ENCODE data around the gene PCDHGB3. TPM values are rescaled to one million over a fixed set of nuclear protein-coding genes. Genes with fewer than 3 reads are reported as not detected.

The PCDHGB3 gene
- total RNA-seq, result 0.19 and 0.29 TPM in 2 replicates
- long read RNA-seq, partial matches to known transcripts, result 0 of 1 reads
- long read RNA-seq, other reads (novel, unspliced or antisense), result 1 of 1 reads

GRCh38 chr5:141369994-141370848, at the start of gene PCDHGB3:
TSS of gene PCDHGB3 (plus strand) at chr5:141370242. CDS start at chr5:141370395, 153 bp downstream.
- no peaks in the 10 kb centered on the region for H3K4me1 Mint-ChIP-seq (ENCODE audit: unreplicated experiment)
- H3K36me3 Mint-ChIP-seq (ENCODE audit: unreplicated experiment), result no peaks in the 10 kb centered on the region
- no peak for TF ChIP-seq CTCF (IDR thresholded peaks at IDR 0.05)
- H3K4me3 Mint-ChIP-seq (ENCODE audit: unreplicated experiment), result no peak within 1 kb of the TSS
- no peaks in the 10 kb centered on the region for H3K27me3 Mint-ChIP-seq (ENCODE audit: unreplicated experiment)
- no peak within 1 kb of the TSS for H3K27ac Mint-ChIP-seq (ENCODE audit: unreplicated experiment)
- no peak for DNase-seq (ENCODE audit: extremely low spot score, unreplicated experiment)
- H3K9me3 Mint-ChIP-seq (ENCODE audit: unreplicated experiment), result peaks cover 18% of the 10 kb centered on the region

GRCh38 chr5:141322261-141322660, 47.8 kb upstream of the PCDHGB3 start:
- H3K9me3 Mint-ChIP-seq (ENCODE audit: unreplicated experiment), result peaks cover 47% of the 10 kb centered on the region

GRCh38 chr5:141326088-141326854, 43.8 kb upstream of the PCDHGB3 start:
- H3K27me3 Mint-ChIP-seq (ENCODE audit: unreplicated experiment), result no peaks in the 10 kb centered on the region
- DNase-seq (ENCODE audit: extremely low spot score, unreplicated experiment), result no peak
- H3K4me1 Mint-ChIP-seq (ENCODE audit: unreplicated experiment), result no peaks in the 10 kb centered on the region
- peak; percentile 13 for TF ChIP-seq CTCF (IDR thresholded peaks at IDR 0.05)
- no peak overlapping the region for H3K4me3 Mint-ChIP-seq (ENCODE audit: unreplicated experiment)
- peaks cover 29% of the 10 kb centered on the region for H3K9me3 Mint-ChIP-seq (ENCODE audit: unreplicated experiment)
- H3K27ac Mint-ChIP-seq (ENCODE audit: unreplicated experiment), result no peak overlapping the region
- H3K36me3 Mint-ChIP-seq (ENCODE audit: unreplicated experiment), result peaks cover 6% of the 10 kb centered on the region

More at GRCh38 chr5:141322261-141322660, 47.8 kb upstream of the PCDHGB3 start:
- H3K27ac Mint-ChIP-seq (ENCODE audit: unreplicated experiment), result no peak overlapping the region
- H3K4me3 Mint-ChIP-seq (ENCODE audit: unreplicated experiment), result no peak overlapping the region
- peaks cover 42% of the 10 kb centered on the region for H3K36me3 Mint-ChIP-seq (ENCODE audit: unreplicated experiment)
- peaks cover 12% of the 10 kb centered on the region for H3K4me1 Mint-ChIP-seq (ENCODE audit: unreplicated experiment)
- TF ChIP-seq CTCF (IDR thresholded peaks at IDR 0.05), result no peak
- DNase-seq (ENCODE audit: extremely low spot score, unreplicated experiment), result no peak
- H3K27me3 Mint-ChIP-seq (ENCODE audit: unreplicated experiment), result no peaks in the 10 kb centered on the region

- no peak overlapping the region for H3K27ac Mint-ChIP-seq (ENCODE audit: unreplicated experiment)
- no peaks in the 10 kb centered on the region for H3K36me3 Mint-ChIP-seq (ENCODE audit: unreplicated experiment)
- TF ChIP-seq CTCF (IDR thresholded peaks at IDR 0.05), result no peak
- peaks cover 25% of the 10 kb centered on the region for H3K9me3 Mint-ChIP-seq (ENCODE audit: unreplicated experiment)
- no peaks in the 10 kb centered on the region for H3K4me1 Mint-ChIP-seq (ENCODE audit: unreplicated experiment)
- no peaks in the 10 kb centered on the region for H3K27me3 Mint-ChIP-seq (ENCODE audit: unreplicated experiment)
- DNase-seq (ENCODE audit: extremely low spot score, unreplicated experiment), result no peak
- H3K4me3 Mint-ChIP-seq (ENCODE audit: unreplicated experiment), result no peak overlapping the region
These were observed 41.8 kb upstream of the PCDHGB3 start for GRCh38 chr5:141328231-141328630.
